Activated naive CD4-positive, alpha-beta T cell (primary cell): ENCODE measurements around the gene IMMP2L.
"Not testable (repeated sequence)": the region's sequence is repeated elsewhere in the genome, so short reads cannot be mapped to it uniquely, and the experiment has no call there.

Source experiments
- DNase-seq, 4 experiments: peaks; one replicate each; lab custom pipeline; 2025; lab: John Stamatoyannopoulos, UW

The IMMP2L gene

DNA sequence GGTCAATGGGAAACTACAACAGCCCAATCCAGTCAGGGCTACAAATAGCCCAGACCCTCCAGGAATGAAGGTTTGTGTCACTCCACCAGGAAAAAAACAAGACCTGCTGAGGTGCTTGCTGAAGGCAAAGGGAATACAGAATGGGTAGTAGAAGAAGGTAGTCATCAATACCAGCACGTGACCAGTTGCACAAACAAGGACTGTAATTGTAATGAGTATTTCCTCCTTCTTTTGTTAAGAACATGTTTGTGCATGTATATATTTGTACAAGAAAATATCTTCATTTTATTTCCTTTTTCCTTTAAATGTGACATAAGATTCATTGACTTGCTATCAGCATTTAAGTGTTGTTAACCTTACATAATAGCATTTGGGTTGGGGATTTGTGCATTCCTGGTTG lies 229.3 kb downstream of the IMMP2L start:
- DNase-seq: no peak

DNA sequence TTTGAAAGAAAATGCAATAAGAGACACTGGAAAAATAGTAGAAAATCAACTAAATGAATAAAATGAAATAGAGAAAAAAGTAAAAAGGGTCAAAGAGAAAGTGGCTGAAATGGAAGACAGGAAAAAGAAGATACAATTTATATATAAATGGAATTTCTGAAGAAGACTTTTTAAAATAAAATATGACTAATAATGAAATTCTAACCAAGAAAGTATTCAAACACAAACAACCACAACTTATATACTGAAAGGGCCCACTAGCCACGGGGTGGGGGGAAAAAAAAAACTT lies 232.1 kb downstream of the IMMP2L start:
- no peak for DNase-seq

- no peak for DNase-seq
These were observed 232.7 kb downstream of the IMMP2L start for GRCh38 chr7:111329367-111330234.

DNA sequence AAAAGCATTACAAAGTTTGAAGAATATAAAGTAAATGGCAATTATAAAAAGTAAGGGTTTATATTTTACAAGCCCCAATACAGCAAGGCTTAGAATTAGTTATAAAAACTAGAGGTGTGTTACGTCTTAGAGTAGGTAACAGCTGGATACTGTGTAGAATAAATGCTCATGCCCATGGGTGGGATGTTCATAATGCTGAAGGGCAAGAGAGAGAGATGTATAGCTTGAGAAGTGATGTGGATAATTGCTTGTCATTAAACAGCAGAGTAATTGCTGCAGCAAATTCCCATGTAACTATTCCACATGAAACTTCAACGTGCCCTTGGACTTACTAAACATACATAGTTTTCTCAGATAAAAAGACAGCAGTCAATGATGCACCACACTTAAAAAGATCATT lies 233.8 kb downstream of the IMMP2L start:
- DNase-seq: no peak

DNA sequence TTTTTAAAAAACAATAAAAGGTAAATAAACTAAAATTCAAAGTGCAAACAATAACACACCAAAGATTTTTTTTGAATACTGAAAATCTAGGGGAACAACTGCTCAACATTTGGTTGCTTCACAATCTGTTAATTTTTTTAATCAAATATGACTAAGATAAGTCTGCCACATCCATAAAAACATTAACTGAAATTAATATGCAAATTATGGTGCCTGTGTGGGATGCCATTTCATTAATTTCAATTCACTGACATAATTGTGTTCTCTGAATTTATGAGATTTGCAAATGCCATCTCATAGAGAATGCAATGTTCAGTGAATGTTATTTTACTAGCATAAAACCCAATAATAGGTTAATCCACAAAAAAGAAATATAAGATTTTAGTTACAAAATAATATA lies 237.5 kb downstream of the IMMP2L start:
- DNase-seq: no peak

GRCh38 chr7:111324228-111324627 lies 238.1 kb downstream of the IMMP2L start:
- no peak for DNase-seq

- DNase-seq: not testable (repeated sequence)
These were observed 238.6 kb downstream of the IMMP2L start for GRCh38 chr7:111323670-111324069.

DNA sequence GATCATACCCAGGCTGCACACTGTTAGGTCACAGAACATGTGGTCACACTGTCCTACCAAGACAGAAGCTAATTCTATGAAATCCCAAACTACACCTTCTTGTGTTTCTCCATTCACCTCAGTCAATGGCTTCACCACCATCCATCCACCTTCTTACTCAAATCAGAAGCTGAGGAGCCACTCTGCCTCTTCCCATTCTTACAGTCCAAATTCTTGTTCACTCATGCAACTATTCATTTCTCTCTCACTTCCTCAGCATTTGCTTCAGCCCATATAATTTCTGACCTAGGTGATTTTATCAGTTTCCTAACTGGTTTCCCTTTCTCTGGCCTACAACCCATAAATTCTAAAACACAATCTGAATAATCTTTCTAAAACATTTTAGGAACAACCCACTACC lies 242.2 kb downstream of the IMMP2L start:
- no peak for DNase-seq

DNA sequence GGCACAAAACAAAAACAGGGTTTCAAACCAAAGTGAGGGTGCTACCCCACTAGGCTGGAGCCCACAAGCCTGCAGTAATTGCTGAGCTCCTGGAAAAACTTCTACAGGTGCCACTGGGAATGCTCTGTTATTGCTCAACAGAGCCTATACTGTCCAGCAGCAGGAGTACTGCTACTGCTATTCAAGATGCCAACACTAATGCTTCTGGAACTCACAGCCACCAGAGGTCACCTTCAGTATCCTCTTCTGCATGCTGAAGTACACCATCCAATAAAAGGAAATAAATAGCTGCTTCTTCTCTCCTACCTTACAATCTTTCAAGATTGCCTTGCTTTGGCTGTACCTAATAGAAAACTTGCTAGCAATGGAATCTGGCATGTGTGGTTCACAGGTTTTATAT lies 249.3 kb downstream of the IMMP2L start:
- no peak for DNase-seq

DNA sequence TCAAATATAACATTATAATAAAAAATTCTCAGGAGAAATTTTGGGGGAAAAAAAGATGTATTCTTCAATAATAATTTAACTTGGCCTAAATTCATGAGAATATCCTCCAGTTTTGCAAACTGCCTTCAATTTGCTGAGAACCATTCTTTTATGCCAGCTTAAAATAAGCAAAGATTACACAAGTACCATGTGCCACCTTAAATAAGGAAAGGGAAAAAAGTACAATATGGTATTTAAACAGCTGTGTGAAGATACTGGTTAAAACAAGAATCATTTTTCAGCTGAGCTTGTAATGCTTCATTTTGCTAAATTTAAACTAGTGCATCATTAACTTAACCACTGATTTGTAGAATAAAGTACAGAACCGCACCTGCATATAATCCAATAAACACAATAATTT lies 253.6 kb downstream of the IMMP2L start:
- DNase-seq: no peak

DNA sequence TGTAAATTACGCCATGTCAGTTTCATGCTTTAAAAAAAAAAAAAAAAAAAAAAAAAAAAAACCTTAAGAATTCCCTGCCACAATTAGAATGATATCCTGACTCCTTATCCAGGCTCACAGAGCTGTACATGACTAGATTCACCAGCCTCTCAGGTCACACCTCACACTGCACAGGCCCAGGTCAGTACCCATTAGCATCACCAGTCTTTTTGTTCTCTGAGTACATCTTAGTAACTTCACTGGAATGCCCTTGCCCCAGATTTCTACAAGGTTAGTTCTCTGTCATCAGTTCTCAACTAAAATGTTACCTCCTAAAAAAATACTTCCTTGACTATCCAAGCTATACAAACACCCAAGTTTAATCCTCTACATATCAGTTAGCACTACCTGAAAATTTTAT lies 260.4 kb downstream of the IMMP2L start:
- no peak for DNase-seq

- DNase-seq: no peak
These were observed 267.8 kb downstream of the IMMP2L start for GRCh38 chr7:111294494-111294893.

GRCh38 chr7:111292026-111292470 lies 270.2 kb downstream of the IMMP2L start:
- DNase-seq: no peak

DNA sequence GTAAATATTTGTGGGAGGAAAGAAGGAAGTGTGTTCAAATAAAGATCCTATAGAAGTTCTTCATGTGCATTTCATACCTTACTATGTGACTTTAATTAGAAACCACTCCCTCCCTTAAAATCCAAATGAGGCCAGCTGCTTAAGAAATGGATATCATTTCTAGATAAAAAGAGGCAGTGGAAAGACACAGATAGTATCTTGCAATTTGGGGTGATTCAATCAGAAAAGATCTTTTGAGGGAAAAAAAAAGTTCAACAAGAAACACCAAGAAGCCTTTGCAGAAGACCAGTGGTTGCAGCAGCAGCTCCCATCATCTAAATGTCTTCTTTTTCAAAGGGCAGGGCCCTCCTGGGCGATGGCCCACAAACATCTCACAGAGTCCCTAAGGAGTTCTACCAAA lies 271.3 kb downstream of the IMMP2L start:
- no peak for DNase-seq

- no peak for DNase-seq
These were observed 271.9 kb downstream of the IMMP2L start for GRCh38 chr7:111290419-111290818.

DNA sequence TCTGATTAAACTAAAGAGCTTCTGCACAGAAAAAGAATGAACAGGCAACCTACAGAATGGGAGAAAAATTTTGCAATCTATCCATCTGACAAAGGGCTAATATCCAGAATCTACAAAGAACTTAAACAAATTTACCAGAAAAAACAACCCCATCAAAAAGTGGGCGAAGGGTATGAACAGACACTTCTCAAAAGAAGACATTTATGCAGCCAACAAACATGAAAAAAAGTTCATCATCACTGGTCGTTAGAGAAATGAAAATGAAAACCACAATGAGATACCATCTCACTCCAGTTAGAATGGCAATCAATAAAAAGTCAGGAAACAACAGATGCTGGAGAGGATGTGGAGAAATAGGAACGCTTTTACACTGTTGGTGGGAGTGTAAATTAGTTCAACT lies 273.9 kb downstream of the IMMP2L start:
- DNase-seq: not testable (repeated sequence)

DNA sequence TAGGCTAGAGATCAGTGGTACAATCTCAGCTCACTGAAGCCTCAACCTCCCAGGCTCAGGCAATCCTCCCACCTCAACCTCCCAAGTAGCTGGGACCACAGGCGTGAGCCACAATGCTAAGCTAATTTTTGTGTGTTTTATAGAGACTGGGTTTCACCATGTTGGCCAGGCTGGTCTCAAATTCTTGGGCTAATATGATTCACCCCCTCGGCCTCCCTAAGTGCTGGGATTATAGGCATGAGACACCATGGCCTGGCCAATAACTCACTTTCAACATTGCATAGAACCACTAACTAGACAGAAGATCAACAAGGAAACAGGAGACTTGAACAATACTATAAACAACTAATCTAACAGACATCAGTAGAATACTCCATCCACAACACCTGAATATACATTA lies 279.7 kb downstream of the IMMP2L start:
- DNase-seq: no peak

GRCh38 chr7:111274857-111275256 lies 287.4 kb downstream of the IMMP2L start:
- no peak for DNase-seq

DNA sequence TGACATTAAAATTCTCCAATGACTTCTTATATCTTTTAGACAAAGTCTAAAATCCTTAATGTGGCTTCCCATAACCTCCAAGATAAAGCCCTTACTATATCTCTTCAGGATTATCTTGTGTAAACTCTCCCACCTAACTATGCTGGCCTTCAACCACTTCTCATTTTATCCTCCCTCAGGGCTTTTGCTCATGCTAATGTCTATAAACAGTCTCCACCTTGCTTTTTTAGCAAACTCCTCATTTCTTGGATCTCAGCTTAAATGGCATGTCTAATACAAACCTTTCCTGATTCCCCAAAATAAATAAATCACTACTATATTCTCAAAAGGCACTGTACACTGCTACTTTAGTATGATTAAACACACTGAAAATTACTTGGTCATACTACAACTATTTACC lies 290.2 kb downstream of the IMMP2L start:
- DNase-seq: no peak

DNA sequence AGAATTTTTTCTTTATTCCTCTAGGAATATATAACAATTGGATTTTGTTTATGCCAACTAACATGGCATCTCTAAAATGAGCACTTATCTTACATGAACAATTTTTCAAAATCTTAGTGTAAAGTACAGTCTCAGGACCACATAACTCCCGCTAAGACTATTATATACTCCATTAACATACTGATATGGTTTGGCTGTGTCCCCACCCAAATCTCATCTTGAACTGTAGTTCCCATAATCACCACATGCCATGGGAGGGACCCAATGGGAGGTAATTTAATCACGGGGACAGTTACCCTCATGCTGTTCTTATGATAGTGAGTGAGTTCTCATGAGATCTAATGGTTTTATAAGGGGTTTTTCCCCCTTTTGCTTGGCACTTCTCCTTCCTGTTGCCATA lies 291.5 kb downstream of the IMMP2L start:
- not testable (repeated sequence) for DNase-seq

DNA sequence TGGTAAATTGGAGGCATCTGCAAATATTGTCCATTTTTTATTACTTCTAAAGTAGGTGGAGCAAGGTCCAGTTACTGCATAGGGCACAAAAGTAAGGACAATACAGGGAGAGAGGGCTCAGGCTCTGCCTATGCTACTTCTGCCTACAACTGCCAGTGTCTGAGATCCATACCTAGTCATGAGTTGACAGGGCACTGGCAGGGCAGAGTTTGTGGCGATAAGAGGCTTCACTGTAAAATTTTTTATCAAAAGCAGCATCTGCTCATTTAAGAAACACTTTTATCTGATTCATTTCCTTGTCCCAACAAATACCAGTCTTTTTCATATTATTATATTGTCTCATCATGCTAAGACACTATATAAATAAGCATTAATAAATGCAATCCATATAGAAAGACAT lies 293.4 kb downstream of the IMMP2L start:
- no peak for DNase-seq

DNA sequence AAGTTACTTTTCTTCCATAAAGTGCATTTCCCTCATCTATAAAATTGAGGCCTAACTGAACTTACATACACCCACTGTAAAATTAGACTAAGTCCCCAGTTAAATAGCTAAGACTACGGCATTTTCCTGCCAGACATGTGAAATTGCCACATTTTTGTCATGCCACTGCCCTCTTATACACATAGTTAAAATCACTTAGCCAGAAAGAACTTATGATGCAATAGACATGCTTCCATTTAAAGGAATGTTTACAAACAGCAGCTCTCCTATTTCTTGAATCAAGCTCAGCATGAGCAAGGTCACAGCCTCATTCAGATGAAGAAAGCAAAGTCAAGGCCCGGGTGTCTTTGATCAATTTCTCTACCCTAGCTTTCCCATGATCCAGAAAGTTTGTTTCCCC lies 295.7 kb downstream of the IMMP2L start:
- DNase-seq: no peak

- DNase-seq: no peak
These were observed 296.9 kb downstream of the IMMP2L start for GRCh38 chr7:111265394-111265793.

DNA sequence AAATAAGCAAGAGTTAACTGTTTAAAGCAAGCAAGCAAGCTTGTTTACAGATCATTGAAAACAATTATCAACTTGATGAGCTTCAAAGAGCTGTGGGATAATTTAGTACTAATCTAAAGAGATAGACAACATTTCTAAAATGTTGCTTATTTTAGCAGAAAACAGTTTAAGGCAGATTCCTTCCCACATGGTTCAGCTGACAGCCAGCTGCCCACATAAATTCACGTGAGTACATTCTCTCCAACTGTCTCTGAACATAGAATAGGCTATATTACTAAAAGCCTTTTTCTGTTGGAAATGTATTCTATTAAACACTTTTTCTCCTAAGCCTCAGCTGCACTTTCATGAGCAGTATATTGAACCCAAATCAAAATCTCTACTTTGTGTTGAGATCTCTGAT lies 297.3 kb downstream of the IMMP2L start:
- no peak for DNase-seq
